Vagina (tissue), 2 donors: ENCODE measurements around the gene LACRT.

Source experiments
- CTCF ChIP-seq, 3 experiments: fragments of 450-650 bp in 2 of 3; fragments of 200-600 bp in 1 of 3; sonication (generic) in 1 of 3; IDR thresholded peaks; one replicate each; pipeline ENCODE4 v1.5.1; 2017 to 2019; ENCODE audit warnings: antibody characterized with exemption in 3 of 3, mild to moderate bottlenecking in 2 of 3, moderate library complexity in 2 of 3
- POLR2A ChIP-seq, 2 donors: fragments of 450-650 bp; IDR thresholded peaks; one replicate each; pipeline ENCODE4 v1.6.1; 2017; ENCODE audit warnings: antibody characterized with exemption in 2 of 2, mild to moderate bottlenecking in 2 of 2, moderate library complexity in 2 of 2
- POLR2AphosphoS5 ChIP-seq, 2 donors: sonication (generic); formaldehyde crosslinking; IDR thresholded peaks; one replicate each; pipeline ENCODE4 v1.9.0; 2017; ENCODE audit warnings: antibody characterized with exemption in 2 of 2, mild to moderate bottlenecking in 2 of 2, low read depth in 1 of 2; ENCODE audit not compliant: insufficient read depth in 1 of 2

- TF ChIP-seq CTCF (IDR thresholded peaks at IDR 0.05) (no peak), POLR2AphosphoS5 (IDR thresholded peaks at IDR 0.05; ENCODE audit: insufficient read depth in 1 of 2, low read depth in 1 of 2) (no peak), POLR2A (IDR thresholded peaks at IDR 0.05) (no peak)
Observed at GRCh38 chr12:54654926-54655325, 20.2 kb upstream of the LACRT start.
